HepG2 (cell line): Measurements from ENCODE around the gene SLC6A12. TPM values are rescaled to one million over a fixed set of nuclear protein-coding genes. Genes with fewer than 3 reads are reported as not detected.

ENCODE experiments used
- IRX3 ChIP-seq: sonication (generic); formaldehyde crosslinking; IDR thresholded peaks from 2 replicates; pipeline ENCODE4 v1.8.1; 2023; ENCODE audit warnings: mild to moderate bottlenecking, low read depth, missing genetic modification reagents, borderline replicate concordance
- MIER2 ChIP-seq: IDR thresholded peaks from 2 replicates; pipeline ENCODE4 v1.6.1; 2016; ENCODE audit warnings: missing biosample characterization, missing genetic modification reagents
- MLLT10 ChIP-seq: sonication (generic); formaldehyde crosslinking; IDR thresholded peaks from 2 replicates; pipeline ENCODE4 v1.4.0; 2020; ENCODE audit warnings: missing genetic modification reagents
- MZF1 ChIP-seq: sonication (generic); formaldehyde crosslinking; IDR thresholded peaks from 2 replicates; pipeline ENCODE4 v1.8.1; 2023; ENCODE audit warnings: mild to moderate bottlenecking, missing genetic modification reagents, borderline replicate concordance
- RELA ChIP-seq: sonication (generic); formaldehyde crosslinking; IDR thresholded peaks from 2 replicates; pipeline ENCODE4 v1.4.0; 2020; ENCODE audit warnings: missing genetic modification reagents
- U2AF2 ChIP-seq: fragments of 200-400 bp; formaldehyde crosslinking; IDR thresholded peaks from 2 replicates; pipeline ENCODE4 v1.6.1; 2017; ENCODE audit warnings: low read depth, mild to moderate bottlenecking, low read length
- ZFP36L2 ChIP-seq: sonication (generic); formaldehyde crosslinking; IDR thresholded peaks from 2 replicates; pipeline ENCODE4 v1.4.0; 2020; ENCODE audit warnings: missing genetic modification reagents
- ZNF350 ChIP-seq: sonication (generic); formaldehyde crosslinking; IDR thresholded peaks from 2 replicates; pipeline ENCODE4 v1.4.0; 2020; ENCODE audit warnings: mild to moderate bottlenecking, low read depth, missing genetic modification reagents, borderline replicate concordance
- ZNF441 ChIP-seq: sonication (generic); formaldehyde crosslinking; IDR thresholded peaks from 2 replicates; pipeline ENCODE4 v1.7.0; 2021; ENCODE audit warnings: missing genetic modification reagents, borderline replicate concordance
- ZNF615 ChIP-seq: sonication (generic); formaldehyde crosslinking; IDR thresholded peaks from 2 replicates; pipeline ENCODE4 v1.5.0; 2020; ENCODE audit warnings: mild to moderate bottlenecking, missing genetic modification reagents, borderline replicate concordance
- ZNF7 ChIP-seq: IDR thresholded peaks from 2 replicates; pipeline ENCODE4 v1.6.1; 2016; ENCODE audit warnings: missing biosample characterization, missing genetic modification reagents
- ZNF749 ChIP-seq: sonication (generic); formaldehyde crosslinking; IDR thresholded peaks from 2 replicates; pipeline ENCODE4 v1.8.0; 2022; ENCODE audit warnings: mild to moderate bottlenecking, missing genetic modification reagents, moderate library complexity, borderline replicate concordance
- ZNF790 ChIP-seq: sonication (generic); formaldehyde crosslinking; IDR thresholded peaks from 2 replicates; pipeline ENCODE4 v1.8.0; 2022; ENCODE audit warnings: missing genetic modification reagents, mild to moderate bottlenecking, borderline replicate concordance
- polyA plus RNA-seq, 8 experiments: library from polyadenylated mRNA; depleted of rRNA in 3 of 8; stranded (reverse) in 7 of 8; unstranded in 1 of 8; fragments of >200 nt; fragmentation: Illumina TruSeq in 4 of 8; extraction: Trizol in 4 of 8; gene quantifications; 2 replicates each; pipeline versions ENCODE4 v1.2.1 to v1.2.3, GENCODE V29; 2011 to 2016; ENCODE audit warnings: low read depth in 4 of 8, missing spikeins in 1 of 8, mixed read lengths in 1 of 8; ENCODE audit not compliant: insufficient read depth in 1 of 8
- total RNA-seq, 5 experiments: library from RNA; depleted of rRNA; stranded (reverse); fragments of >200 nt; fragmentation: Illumina TruSeq; extraction: Trizol; gene quantifications; 2 replicates each; pipeline ENCODE4 v1.2.3, GENCODE V29; 2016; ENCODE audit warnings: low read depth in 1 of 5
- TF ChIP-seq, protein P1 (sequence below): sonication (generic); formaldehyde crosslinking; conservative IDR thresholded peaks from 2 replicates; pipeline ENCODE4 v1.4.0; 2020; ENCODE audit warnings: missing genetic modification reagents
- TF ChIP-seq, protein P2 (sequence below): sonication (generic); formaldehyde crosslinking; conservative IDR thresholded peaks from 2 replicates; pipeline ENCODE4 v1.8.0; 2022; ENCODE audit warnings: low read depth, missing genetic modification reagents
- TF ChIP-seq, protein P3 (sequence below): sonication (generic); formaldehyde crosslinking; IDR thresholded peaks from 2 replicates; pipeline ENCODE4 v1.8.0; 2022; ENCODE audit warnings: mild to moderate bottlenecking, missing genetic modification reagents
- TF ChIP-seq, protein P4 (sequence below): sonication (generic); formaldehyde crosslinking; IDR thresholded peaks from 2 replicates; pipeline ENCODE4 v1.9.0; 2022; ENCODE audit warnings: missing genetic modification reagents, mild to moderate bottlenecking, borderline replicate concordance
- TF ChIP-seq, protein P5 (sequence below): sonication (generic); formaldehyde crosslinking; IDR thresholded peaks from 2 replicates; pipeline ENCODE4 v1.5.1; 2020; ENCODE audit warnings: missing genetic modification reagents, mild to moderate bottlenecking, borderline replicate concordance
- TF ChIP-seq, protein P6 (sequence below): IDR thresholded peaks from 2 replicates; pipeline ENCODE4 v1.6.1; 2012; ENCODE audit warnings: inconsistent platforms

SLC6A12 gene
- total and polyA plus RNA-seq, 2 of the 13 experiments (the other 11 are each of a cell fraction or from before 2014, with no cell fraction given): 3.7 to 18.8 TPM

DNA sequence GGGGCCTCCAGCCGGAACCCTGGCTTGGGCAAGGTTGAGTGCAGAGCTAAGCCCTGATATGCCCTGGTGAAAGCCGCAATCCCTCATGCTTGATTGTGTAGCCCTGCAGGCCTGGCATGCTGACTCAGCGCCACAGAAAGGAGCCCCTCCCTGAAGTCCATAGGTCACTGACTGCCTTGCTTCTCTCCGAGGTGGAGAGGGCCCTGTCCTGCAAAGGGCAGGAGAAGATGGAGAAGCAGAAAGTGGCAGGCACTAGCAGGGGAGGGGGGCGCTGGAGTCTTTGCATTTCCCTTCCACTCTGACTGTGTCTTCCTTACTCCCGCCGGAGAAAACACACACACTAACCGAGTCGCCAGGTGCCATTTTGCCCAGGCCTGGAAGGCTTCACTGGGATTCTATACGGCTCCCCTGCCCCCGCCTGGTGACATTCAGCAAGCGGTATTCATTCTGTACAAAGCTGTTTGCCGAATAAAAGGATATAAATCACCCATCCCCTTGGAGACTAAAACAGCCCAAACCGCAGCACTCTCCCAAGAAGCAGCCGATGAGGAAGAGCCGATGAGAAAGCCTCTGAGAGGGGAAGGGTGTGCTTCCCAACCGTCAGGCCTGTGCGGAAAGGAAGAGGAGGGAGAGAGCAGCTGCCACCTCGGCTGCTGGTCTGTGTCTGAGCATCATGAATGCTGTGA is 69.8 kb downstream of the SLC6A12 start (continued):
- TF ChIP-seq, protein P1, sequence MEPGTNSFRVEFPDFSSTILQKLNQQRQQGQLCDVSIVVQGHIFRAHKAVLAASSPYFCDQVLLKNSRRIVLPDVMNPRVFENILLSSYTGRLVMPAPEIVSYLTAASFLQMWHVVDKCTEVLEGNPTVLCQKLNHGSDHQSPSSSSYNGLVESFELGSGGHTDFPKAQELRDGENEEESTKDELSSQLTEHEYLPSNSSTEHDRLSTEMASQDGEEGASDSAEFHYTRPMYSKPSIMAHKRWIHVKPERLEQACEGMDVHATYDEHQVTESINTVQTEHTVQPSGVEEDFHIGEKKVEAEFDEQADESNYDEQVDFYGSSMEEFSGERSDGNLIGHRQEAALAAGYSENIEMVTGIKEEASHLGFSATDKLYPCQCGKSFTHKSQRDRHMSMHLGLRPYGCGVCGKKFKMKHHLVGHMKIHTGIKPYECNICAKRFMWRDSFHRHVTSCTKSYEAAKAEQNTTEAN (CRISPR knock-in tag): no peak
- TF ChIP-seq MZF1 (CRISPR knock-in tag) (no peak), ZNF7 (CRISPR knock-in tag) (no peak), ZNF615 (CRISPR knock-in tag) (no peak), ZNF790 (no peak), ZFP36L2 (CRISPR knock-in tag) (no peak), U2AF2 (no peak), MLLT10 (CRISPR knock-in tag) (no peak), ZNF350 (CRISPR knock-in tag) (no peak), ZNF441 (0 out of 2 replicates have a peak, but pooled peaks have one; percentile 27), IRX3 (CRISPR knock-in tag) (no peak), MIER2 (CRISPR knock-in tag) (no peak), RELA (CRISPR knock-in tag) (no peak), ZNF749 (no peak)
- TF ChIP-seq, protein P2, sequence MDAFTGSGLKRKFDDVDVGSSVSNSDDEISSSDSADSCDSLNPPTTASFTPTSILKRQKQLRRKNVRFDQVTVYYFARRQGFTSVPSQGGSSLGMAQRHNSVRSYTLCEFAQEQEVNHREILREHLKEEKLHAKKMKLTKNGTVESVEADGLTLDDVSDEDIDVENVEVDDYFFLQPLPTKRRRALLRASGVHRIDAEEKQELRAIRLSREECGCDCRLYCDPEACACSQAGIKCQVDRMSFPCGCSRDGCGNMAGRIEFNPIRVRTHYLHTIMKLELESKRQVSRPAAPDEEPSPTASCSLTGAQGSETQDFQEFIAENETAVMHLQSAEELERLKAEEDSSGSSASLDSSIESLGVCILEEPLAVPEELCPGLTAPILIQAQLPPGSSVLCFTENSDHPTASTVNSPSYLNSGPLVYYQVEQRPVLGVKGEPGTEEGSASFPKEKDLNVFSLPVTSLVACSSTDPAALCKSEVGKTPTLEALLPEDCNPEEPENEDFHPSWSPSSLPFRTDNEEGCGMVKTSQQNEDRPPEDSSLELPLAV: no peak
- TF ChIP-seq, protein P3, sequence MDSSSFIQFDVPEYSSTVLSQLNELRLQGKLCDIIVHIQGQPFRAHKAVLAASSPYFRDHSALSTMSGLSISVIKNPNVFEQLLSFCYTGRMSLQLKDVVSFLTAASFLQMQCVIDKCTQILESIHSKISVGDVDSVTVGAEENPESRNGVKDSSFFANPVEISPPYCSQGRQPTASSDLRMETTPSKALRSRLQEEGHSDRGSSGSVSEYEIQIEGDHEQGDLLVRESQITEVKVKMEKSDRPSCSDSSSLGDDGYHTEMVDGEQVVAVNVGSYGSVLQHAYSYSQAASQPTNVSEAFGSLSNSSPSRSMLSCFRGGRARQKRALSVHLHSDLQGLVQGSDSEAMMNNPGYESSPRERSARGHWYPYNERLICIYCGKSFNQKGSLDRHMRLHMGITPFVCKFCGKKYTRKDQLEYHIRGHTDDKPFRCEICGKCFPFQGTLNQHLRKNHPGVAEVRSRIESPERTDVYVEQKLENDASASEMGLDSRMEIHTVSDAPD (CRISPR knock-in tag): no peak
- TF ChIP-seq, protein P4, sequence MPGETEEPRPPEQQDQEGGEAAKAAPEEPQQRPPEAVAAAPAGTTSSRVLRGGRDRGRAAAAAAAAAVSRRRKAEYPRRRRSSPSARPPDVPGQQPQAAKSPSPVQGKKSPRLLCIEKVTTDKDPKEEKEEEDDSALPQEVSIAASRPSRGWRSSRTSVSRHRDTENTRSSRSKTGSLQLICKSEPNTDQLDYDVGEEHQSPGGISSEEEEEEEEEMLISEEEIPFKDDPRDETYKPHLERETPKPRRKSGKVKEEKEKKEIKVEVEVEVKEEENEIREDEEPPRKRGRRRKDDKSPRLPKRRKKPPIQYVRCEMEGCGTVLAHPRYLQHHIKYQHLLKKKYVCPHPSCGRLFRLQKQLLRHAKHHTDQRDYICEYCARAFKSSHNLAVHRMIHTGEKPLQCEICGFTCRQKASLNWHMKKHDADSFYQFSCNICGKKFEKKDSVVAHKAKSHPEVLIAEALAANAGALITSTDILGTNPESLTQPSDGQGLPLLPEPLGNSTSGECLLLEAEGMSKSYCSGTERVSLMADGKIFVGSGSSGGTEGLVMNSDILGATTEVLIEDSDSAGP (CRISPR knock-in tag): no peak
- TF ChIP-seq, protein P5, sequence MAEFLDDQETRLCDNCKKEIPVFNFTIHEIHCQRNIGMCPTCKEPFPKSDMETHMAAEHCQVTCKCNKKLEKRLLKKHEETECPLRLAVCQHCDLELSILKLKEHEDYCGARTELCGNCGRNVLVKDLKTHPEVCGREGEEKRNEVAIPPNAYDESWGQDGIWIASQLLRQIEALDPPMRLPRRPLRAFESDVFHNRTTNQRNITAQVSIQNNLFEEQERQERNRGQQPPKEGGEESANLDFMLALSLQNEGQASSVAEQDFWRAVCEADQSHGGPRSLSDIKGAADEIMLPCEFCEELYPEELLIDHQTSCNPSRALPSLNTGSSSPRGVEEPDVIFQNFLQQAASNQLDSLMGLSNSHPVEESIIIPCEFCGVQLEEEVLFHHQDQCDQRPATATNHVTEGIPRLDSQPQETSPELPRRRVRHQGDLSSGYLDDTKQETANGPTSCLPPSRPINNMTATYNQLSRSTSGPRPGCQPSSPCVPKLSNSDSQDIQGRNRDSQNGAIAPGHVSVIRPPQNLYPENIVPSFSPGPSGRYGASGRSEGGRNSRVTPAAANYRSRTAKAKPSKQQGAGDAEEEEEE (CRISPR knock-in tag): 0 out of 2 replicates have a peak, but pooled peaks have one; percentile 31
- TF ChIP-seq, protein P6, sequence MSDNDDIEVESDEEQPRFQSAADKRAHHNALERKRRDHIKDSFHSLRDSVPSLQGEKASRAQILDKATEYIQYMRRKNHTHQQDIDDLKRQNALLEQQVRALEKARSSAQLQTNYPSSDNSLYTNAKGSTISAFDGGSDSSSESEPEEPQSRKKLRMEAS: 0 out of 2 replicates have a peak, but pooled peaks have one; percentile 26
